Colon (tissue), 2 donors: Measurements from ENCODE around the gene MAMDC4.
"Not testable (repeated sequence)": the region's sequence is repeated elsewhere in the genome, so short reads cannot be mapped to it uniquely, and the experiment has no call there.

Experiments used
- FAIRE-seq: peaks from 2 replicates; lab custom pipeline; 2012; peaks lifted over from hg19 to GRCh38; lab: Jason Lieb, UNC
- donor health status: control.
- donor health status: control.

Gene MAMDC4

DNA sequence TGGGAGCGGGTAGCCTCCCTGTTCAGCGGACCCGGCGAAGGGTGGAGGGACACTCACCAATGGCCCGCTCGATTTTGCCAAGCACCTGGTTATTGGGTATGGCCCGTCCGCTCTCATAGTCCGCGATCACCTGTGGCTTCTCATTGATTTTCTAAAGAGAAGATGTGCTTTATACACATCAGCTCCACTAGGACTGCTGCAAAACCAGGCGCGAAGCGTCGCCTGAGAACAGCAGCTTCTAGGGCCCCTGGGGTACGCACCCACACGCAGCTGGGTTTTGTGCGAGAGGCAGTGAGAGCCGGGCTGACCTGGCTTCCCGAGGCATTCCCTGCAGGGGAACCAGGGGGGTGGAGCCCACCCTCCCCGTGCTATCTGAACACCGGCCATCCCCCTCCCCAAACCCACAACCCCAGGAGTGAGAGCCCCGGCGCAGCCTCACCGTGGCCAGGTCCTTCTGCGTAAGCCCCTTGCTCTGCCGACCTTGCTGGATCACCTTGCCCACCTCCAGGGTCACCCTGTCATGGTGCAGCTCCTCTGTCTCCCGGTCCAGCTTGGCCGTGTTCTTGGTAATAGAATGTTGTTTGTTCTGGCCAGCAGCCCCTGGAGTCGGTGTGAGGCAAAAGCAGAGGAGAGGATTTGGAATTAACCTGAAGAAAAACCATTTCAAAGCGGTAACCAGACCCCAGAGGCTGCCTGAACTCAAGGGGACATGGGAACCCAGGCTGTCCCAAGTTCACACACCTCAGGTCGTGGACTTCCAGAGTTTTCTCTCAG is 10.9 kb downstream of the MAMDC4 start:
- no peak for FAIRE-seq

- FAIRE-seq, result no peak
These were observed 11.6 kb downstream of the MAMDC4 start for GRCh38 chr9:136863623-136864273.

DNA sequence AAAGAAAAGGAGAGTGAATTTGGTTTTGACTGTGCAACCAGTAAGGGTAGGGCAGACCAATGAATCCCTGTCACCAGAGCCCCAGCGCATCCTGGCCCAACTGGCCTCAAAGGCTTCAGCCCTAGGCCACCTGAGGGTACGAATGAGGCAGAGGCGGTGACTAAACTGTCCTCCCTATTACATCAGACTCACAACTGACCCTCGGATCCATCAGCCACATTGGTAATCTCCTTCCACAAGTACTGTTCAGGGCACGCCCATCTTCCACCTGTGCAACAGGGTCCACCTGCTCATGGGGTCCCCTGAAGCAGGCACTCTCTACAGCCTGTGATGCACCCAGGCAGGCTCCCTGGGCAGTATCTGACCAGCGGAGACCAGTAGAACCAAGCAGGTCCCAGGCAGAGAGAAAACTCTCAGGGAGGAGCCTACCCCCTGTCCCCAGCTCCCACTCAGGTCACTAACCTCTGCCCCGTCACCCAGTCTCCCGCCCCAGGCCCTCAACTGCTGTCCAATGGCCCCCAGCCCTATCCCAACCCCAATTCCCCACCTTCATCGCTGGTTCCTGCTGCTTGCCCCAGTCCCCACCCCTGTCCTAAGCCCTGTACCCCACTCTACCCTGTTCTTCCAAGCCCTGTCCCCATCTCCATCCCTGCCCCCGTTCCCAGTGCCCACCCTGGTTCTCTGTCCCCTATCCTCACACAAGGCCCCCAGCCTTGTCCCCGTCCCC is 13.1 kb downstream of the MAMDC4 start:
- no peak for FAIRE-seq

GRCh38 chr9:136865768-136866103 is 13.6 kb downstream of the MAMDC4 start:
- no peak for FAIRE-seq

- FAIRE-seq, result not testable (repeated sequence)
These were observed 14.8 kb downstream of the MAMDC4 start for GRCh38 chr9:136866898-136867421.

DNA sequence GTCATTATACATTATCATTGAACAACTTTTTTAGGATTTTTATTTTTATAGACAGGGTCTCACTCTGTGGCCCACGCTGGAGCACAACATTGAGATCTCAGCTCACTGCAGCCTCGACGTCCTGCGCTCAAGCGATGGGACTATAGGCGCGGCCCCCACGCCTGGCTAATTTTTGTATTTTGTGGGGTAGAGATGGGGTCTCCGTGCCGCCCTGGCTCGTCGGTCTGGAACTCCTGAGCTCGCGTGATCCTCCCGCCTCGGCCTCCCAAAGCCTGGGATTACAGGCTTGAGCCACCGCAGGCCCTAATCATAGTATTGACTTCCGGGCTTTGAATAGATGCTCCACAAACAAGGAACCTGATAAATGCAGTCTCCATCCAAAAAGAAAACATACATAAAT is 15.3 kb downstream of the MAMDC4 start:
- FAIRE-seq, result no peak

DNA sequence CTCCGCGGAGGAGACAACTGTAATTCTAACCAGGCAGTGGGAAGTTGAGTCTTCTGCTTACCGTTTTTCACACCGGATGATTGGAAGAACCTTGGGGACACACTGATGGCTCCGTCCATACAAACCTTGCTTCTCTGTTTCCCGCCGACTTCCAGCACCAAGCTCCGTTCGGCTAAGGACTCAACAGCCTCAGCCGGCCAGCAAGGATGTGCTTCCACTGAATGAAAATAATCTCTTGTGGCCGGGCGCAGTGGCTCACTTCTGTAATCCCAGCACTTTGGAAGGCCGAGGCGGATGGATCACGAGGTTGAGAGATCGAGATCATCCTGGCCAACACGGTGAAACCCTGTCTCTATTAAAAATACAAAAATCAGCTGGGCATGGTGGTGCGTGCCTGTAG is 15.8 kb downstream of the MAMDC4 start:
- no peak for FAIRE-seq

DNA sequence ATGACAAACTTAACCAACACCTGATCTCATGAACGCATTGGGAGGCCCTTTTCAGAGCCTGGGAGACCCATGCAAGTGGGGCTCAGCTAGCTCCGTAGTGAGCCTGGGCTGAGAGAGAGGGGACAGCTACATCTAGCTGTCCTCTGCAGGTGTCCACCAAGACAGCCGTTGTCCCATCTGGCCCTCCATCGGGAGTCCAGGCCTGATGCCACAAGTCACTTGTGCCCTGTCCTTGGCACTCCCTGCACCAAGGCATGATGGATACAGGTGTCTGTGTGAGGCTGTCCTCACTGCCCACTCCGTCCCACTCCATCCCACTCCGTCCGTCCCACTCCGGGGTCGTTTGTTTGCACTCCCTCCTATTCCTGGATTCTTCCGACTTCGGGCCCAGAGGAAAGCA is 16.5 kb downstream of the MAMDC4 start:
- no peak for FAIRE-seq

GRCh38 chr9:136869611-136870010 is 17.5 kb downstream of the MAMDC4 start:
- not testable (repeated sequence) for FAIRE-seq

- FAIRE-seq, result no peak
These were observed 23.0 kb downstream of the MAMDC4 start for GRCh38 chr9:136875155-136875554.

- FAIRE-seq, result no peak
These were observed 24.3 kb downstream of the MAMDC4 start for GRCh38 chr9:136876476-136876875.

DNA sequence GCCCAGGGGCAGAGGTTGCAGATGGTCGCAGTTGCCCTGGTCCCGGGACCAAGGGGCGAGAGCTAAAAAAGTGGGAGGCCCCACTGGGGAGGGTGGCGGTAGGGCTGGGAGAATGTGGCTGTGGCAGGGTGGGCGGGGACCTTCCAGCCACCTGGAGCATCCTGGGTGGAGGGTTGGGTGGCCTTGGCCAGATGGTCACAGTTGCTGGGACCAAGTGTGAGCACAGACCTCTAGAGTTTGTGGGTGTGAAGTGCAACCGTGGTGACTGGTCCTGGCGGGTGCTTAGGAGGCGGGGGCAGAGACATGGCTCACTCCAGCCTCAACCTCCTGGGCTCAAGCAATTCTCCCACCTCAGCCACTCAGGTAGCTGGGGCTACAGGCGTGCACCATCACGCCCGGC is 28.5 kb downstream of the MAMDC4 start:
- no peak for FAIRE-seq

GRCh38 chr9:136881691-136882108 is 29.6 kb downstream of the MAMDC4 start:
- FAIRE-seq, result no peak

DNA sequence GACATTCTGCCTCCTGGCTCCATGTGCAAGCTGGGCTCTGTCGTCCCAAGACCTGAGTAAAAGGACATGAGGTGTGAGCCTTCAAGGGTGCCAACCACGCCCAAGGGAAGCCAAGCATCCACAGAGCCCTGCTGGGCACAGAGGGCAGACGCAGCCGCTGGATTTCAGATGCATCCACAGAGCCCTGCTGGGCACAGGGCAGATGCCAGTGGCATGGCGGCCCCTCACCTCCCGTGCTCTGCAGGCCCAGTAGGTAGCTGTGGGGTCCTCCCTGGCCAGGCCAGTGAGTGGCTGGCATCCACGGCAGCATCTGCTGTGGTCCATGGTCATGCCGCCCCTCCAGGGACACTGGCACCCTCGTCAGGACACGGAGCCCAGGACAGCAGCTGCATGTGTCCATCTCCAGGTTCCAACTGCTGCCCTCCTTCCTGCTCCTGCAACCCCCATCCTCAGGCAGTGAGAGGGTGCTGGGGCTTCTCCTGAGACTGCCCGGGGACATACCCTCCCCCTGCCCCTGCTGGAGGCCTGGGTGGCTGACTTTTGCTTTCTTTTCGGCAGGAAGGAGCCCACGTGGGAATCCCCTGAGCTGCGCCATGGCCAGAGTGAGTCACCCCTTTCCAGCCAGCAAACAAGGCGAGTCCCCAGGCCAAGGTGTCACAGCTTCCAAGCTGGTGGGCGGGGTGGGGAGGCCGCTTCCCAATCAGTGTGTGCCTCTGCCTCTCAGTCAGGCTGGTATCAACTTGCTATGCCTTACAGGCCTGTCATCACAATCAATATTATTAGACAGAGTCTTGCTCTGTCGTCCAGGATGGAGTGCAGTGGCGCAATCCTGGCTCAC is 30.2 kb downstream of the MAMDC4 start:
- no peak for FAIRE-seq

GRCh38 chr9:136882947-136883283 is 30.8 kb downstream of the MAMDC4 start:
- not testable (repeated sequence) for FAIRE-seq

DNA sequence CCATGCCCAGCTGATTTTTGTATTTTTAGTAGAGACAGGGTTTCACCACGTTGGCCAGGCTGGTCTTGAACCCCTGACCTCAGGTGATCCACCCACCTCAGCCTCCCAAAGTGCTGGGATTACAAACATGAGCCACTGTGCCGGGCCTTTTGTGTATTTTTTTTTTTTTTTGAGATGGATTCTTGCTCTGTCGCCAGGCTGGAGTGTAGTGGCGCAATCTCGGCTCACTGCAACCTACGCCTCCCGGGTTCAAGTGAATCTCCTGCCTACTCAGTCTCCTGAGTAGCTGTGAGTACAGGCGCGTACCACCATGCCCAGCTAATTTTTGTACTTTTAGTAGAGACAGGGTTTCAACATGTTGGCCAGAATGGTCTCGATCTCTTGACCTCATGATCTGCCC is 31.5 kb downstream of the MAMDC4 start:
- not testable (repeated sequence) for FAIRE-seq

GRCh38 chr9:136885950-136886578 is 33.9 kb downstream of the MAMDC4 start, which contains the start of gene TRAF2:
Gene TRAF2 (plus strand): TSS chr9:136886516. CDS start chr9:136898741, 12,225 bp downstream.
- FAIRE-seq, result no peak

GRCh38 chr9:136886610-136887597 is 34.8 kb downstream of the MAMDC4 start:
- FAIRE-seq, result no peak

DNA sequence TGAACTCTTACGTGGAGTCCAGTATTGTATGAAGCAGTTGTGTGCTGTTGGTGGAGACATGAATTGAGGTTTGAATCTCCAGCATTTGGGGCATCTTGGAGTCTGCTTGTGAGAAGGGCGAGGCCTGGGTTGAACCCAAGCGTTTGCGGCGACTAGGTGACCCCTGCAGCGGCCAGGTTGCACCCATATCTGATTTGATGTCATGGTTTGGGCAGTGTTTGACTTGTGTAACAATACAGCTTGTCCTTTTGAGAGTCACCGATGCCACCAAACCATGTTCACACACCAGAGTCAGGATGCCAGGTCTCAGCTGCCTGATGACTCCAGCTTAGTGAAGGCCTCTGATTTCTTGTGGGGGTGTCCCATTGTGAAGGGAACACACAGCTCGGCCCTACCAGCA is 36.3 kb downstream of the MAMDC4 start:
- FAIRE-seq, result no peak

DNA sequence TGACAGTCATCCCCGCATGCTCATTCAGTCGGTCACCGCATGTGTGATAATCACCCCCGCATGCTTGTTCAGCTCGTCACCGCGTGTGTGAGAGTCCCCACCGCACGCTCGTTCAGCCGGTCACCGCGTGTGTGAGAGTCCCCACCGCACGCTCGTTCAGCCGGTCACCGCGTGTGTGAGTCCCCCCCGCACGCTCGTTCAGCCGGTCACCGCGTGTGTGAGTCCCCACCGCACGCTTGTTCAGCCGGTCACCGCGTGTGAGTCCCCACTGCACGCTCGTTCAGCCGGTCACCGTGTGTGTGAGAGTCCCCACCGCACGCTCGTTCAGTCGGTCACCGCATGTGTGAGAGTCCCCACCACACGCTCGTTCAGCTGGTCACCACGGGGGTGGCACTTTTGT is 37.7 kb downstream of the MAMDC4 start:
- no peak for FAIRE-seq
